Peyer's patch (tissue), 4 donors: ENCODE results near the gene AKNA. TPM values are rescaled to one million over a fixed set of nuclear protein-coding genes. Genes with fewer than 3 reads are reported as not detected.

ENCODE experiments used
- DNase-seq, 3 donors: peaks; one replicate each; pipeline ENCODE4 v3.0.0-alpha.2; 2017 to 2019
- H3K27ac ChIP-seq, 4 donors: fragments of 200-600 bp; sonication (generic); one replicate each; pipeline ENCODE4 v1.5.1; 2016 to 2019
- H3K27me3 ChIP-seq, 2 donors: fragments of 200-600 bp; sonication (generic); one replicate each; pipeline ENCODE4 v1.5.1; 2019
- H3K36me3 ChIP-seq, 3 donors: fragments of 200-600 bp; sonication (generic); one replicate each; pipeline ENCODE4 v1.5.1; 2016 to 2019
- H3K4me1 ChIP-seq, 4 donors: fragments of 200-600 bp; sonication (generic); one replicate each; pipeline ENCODE4 v1.5.1; 2016 to 2019
- H3K4me3 ChIP-seq, 4 donors: fragments of 200-600 bp; sonication (generic); 1 replicate in 3 of 4; 2 replicates in 1 of 4; pipeline ENCODE4 v1.5.1; 2016 to 2019; ENCODE audit warnings: mild to moderate bottlenecking in 1 of 4
- H3K9me3 ChIP-seq, 4 donors: fragments of 200-600 bp; sonication (generic); one replicate each; pipeline ENCODE4 v1.5.1; 2016 to 2019; ENCODE audit warnings: mild to moderate bottlenecking in 1 of 4
- CTCF ChIP-seq, 6 experiments: fragments of 450-650 bp in 4 of 6; fragments of 200-600 bp in 2 of 6; sonication (generic) in 1 of 6; IDR thresholded peaks; one replicate each; pipeline ENCODE4 v1.5.1; 2017 to 2019; ENCODE audit warnings: antibody characterized with exemption in 6 of 6, mild to moderate bottlenecking in 3 of 6, moderate library complexity in 1 of 6
- POLR2A ChIP-seq, 2 donors: fragments of 450-650 bp; IDR thresholded peaks; one replicate each; pipeline ENCODE4 v1.5.1; 2017; ENCODE audit warnings: antibody characterized with exemption in 2 of 2, mild to moderate bottlenecking in 2 of 2, moderate library complexity in 2 of 2
- total RNA-seq, 4 donors: library from RNA; depleted of rRNA; stranded (reverse); fragments of >200 nt; gene quantifications; one replicate each; pipeline ENCODE4 v1.1.0, GENCODE V29; 2016

The AKNA gene
- total RNA-seq, 4 donors from 2014 or later: 41.7 to 174 (median 75.0) TPM

GRCh38 chr9:114428466-114428865, 40.7 kb upstream of the AKNA start:
- no peaks in the 10 kb centered on the region for H3K36me3 ChIP-seq
- no peaks in the 10 kb centered on the region for H3K9me3 ChIP-seq
- DNase-seq: peak in 2 of 3 donors; percentile 5 to 26
- H3K27ac ChIP-seq: no peak overlapping the region
- no peaks in the 10 kb centered on the region for H3K27me3 ChIP-seq
- H3K4me1 ChIP-seq: no peaks in the 10 kb centered on the region
- TF ChIP-seq POLR2A (IDR thresholded peaks at IDR 0.05) (no peak), CTCF (IDR thresholded peaks at IDR 0.05) (no peak)
- H3K4me3 ChIP-seq: no peak overlapping the region

- TF ChIP-seq POLR2A (IDR thresholded peaks at IDR 0.05): no peak
- TF ChIP-seq CTCF (IDR thresholded peaks at IDR 0.05): no peak
- peak in 2 of 3 donors; percentile 11 to 16 for DNase-seq
- no peaks in the 10 kb centered on the region for H3K27me3 ChIP-seq
- no peak overlapping the region for H3K27ac ChIP-seq
- H3K4me1 ChIP-seq: no peaks in the 10 kb centered on the region
- H3K9me3 ChIP-seq: no peaks in the 10 kb centered on the region
- H3K4me3 ChIP-seq: no peak overlapping the region
- no peaks in the 10 kb centered on the region for H3K36me3 ChIP-seq
Measured at GRCh38 chr9:114427644-114428043, 39.9 kb upstream of the AKNA start.

- Histone ChIP-seq H3K36me3 (no peaks in the 10 kb centered on the region), H3K4me3 (no peak overlapping the region), H3K4me1 (no peaks in the 10 kb centered on the region), H3K27me3 (no peaks in the 10 kb centered on the region), H3K27ac (no peak overlapping the region), H3K9me3 (no peaks in the 10 kb centered on the region)
- peak in 2 of 3 donors; percentile 11 to 26 for DNase-seq
- TF ChIP-seq CTCF (IDR thresholded peaks at IDR 0.05): no peak
- TF ChIP-seq POLR2A (IDR thresholded peaks at IDR 0.05): no peak
Measured at GRCh38 chr9:114426046-114426948, 38.5 kb upstream of the AKNA start.

- DNase-seq: peak in 2 of 3 donors; percentile 9 to 16
- Histone ChIP-seq H3K27ac (no peak overlapping the region), H3K9me3 (no peaks in the 10 kb centered on the region), H3K36me3 (no peaks in the 10 kb centered on the region), H3K4me3 (no peak overlapping the region), H3K27me3 (no peaks in the 10 kb centered on the region), H3K4me1 (no peaks in the 10 kb centered on the region)
- TF ChIP-seq POLR2A (IDR thresholded peaks at IDR 0.05) (no peak), CTCF (IDR thresholded peaks at IDR 0.05) (no peak)
Measured at GRCh38 chr9:114425126-114425525, 37.3 kb upstream of the AKNA start.

GRCh38 chr9:114424126-114424525, 36.3 kb upstream of the AKNA start:
- no peak overlapping the region for H3K4me3 ChIP-seq
- no peaks in the 10 kb centered on the region for H3K9me3 ChIP-seq
- H3K4me1 ChIP-seq: no peaks in the 10 kb centered on the region
- H3K27ac ChIP-seq: no peak overlapping the region
- H3K36me3 ChIP-seq: no peaks in the 10 kb centered on the region
- no peaks in the 10 kb centered on the region for H3K27me3 ChIP-seq
- no peak for TF ChIP-seq CTCF (IDR thresholded peaks at IDR 0.05)
- TF ChIP-seq POLR2A (IDR thresholded peaks at IDR 0.05): no peak
- DNase-seq: peak in 2 of 3 donors; percentile 27 to 43
